Stimulated activated CD8-positive, alpha-beta memory T cell treated with anti-CD3 and anti-CD28 coated beads, Interleukin-4, amount 100 ng/mL, for 48 hours (primary cell): ENCODE data around the gene SPG21.
A peak's percentile ranks its signal among the peaks of the same experiment; 100 is the strongest.
"Not testable (repeated sequence)": the region's sequence is repeated elsewhere in the genome, so short reads cannot be mapped to it uniquely, and the experiment has no call there.

Experiments
- DNase-seq: peaks from one replicate; pipeline ENCODE4 v3.0.0-alpha.2; 2020

SPG21 gene

DNA sequence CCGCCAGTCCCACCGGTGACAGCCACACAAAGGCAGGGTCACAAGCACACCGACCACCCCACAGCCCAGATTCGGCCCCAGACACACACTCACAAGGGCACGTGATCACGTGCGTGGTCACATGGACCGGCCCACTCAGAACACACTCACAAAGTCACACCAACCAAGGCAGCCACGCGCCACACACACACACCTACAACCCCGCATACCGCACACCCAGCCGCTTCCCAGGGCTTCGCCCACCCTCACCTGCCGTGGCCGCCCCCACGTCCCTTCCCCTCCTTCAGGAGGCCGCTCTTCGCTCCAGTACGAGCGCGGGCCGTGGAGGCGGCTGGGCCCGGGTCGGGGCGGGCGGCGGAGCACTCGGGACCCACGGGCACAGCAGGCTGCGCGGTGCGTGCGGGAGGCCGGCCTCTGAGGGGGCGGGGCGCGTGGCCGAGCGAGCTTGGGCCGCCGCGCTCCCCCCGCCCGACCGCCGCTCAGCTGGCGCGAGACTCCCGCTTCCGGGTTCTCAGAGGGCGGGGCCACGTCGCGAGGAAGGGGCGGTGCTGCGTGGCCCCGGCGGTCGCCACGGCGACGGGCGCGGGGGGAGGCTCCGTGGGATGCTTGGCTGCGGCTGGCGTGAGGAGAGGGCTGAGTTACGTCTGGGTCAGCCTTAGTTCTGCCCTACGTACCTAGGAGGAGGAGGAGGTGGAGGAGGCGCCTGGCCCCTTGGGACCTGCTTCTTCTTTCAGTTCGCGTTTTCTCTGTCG lies at the start of gene SPG21:
Gene SPG21, minus strand, starts transcription at position 499 of the 752 bp plus-strand sequence. CDS start 6,345 bp downstream, outside the sequence.
- peak; percentile 94 for DNase-seq

- no peak for DNase-seq
These were observed 49.1 kb upstream of the SPG21 start for GRCh38 chr15:65038836-65039235.

- no peak for DNase-seq
These were observed 48.7 kb upstream of the SPG21 start for GRCh38 chr15:65038428-65038827.

DNA sequence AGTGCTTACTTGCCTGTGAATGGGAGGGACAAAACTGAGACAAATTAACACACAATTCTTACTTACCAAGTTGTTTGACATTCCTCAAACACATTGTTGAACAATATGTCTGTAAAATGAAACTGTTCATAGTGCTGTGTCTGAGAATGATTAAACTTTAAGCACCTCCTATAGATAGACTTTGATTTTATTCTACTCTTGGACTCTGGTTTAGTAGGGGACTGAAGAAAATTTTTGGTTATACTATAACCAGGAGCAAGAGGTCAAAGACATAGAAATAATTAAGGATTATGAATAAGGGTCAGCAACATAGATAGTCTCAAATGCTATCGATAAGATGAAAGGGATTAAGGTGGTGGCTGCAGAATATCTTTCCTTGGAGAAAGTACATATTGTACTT lies 47.6 kb upstream of the SPG21 start:
- no peak for DNase-seq

GRCh38 chr15:65034719-65035118 lies 45.0 kb upstream of the SPG21 start:
- DNase-seq = no peak

- no peak for DNase-seq
These were observed 44.0 kb upstream of the SPG21 start for GRCh38 chr15:65033659-65034269.

GRCh38 chr15:65032801-65033537 lies 43.3 kb upstream of the SPG21 start:
- DNase-seq = peak; percentile 62

GRCh38 chr15:65029736-65030208 lies 40.1 kb upstream of the SPG21 start:
- DNase-seq = no peak

DNA sequence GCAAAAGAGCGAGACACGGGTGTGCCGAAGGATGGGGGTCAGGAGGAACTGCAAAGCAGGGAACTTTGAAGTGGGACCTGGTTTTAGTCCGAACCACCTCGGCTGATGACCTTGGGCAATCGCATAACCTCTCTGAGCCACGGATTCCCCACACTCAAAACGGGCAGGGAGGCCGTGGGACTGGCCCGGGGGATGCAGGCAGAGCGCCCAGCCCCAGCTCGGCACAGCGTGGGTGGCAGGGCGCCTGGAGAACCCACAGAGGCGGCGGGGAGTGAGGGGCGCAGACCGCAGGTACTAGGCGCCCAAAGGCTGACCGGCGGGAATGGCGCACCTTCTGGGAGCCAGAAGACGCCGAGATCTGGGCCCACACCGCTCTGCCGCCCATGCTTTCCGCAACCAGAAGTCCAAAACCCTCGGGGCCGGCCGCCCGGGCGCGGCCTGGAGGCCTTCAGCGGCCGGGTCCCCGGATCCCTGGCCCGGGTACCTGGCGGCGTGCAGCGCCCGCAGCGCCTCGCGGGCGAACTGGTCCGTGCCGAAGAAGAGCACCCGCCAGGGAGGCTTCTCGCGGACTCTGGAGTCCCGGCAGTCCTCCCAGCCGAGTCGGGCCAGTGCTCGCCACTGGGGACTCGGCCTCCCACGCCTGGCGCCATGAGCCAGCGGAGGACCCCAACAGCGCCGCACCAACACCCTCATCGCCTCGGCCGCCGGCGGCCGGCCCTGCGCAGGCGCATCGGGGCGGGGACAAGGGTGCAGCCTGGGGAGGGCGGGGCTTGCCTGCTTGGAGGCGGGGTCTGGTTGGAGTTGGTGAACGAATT lies 39.4 kb upstream of the SPG21 start, which contains the start of gene MTFMT:
Gene MTFMT, minus strand, starts transcription at position 719 of the 815 bp plus-strand sequence. Its CDS starts 26 bp downstream, at position 693.
- DNase-seq = peak; percentile 99

DNA sequence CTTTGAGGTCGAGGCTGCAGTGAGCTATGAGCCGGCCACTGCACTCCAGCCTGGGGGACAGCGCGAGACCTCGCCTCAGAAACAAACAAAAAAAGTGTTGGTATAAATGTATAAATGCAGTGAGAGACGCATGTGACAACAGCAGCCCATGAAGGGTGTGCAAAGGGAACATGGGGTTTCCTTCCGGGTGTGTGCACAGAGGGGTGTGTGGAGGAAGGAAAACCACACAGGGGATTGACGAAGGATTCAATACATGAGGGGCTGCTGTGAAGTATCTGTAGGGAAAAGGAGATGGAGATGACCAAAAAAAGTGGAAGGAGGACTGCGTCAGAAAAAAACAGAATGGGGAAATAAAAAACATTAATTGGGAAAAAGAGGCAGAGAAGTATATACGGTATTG lies 38.6 kb upstream of the SPG21 start:
- DNase-seq = no peak

DNA sequence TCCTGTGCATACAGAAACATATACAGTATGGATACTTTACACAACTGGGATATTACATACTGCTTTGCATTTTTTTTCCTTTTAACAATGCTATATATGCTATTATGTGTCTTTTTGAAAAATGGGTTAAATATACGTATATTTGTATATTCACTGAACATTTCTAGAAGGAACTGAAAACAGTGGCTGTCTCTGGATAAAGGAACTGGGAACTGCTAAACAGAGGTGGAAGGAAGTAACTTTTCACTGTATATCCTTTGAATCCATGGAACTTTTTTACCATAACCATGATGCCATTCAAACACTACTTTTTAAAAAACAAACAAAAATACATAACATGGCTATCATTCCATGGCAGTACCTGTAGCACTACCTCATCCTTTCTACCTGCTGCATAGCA lies 37.9 kb upstream of the SPG21 start:
- no peak for DNase-seq

DNA sequence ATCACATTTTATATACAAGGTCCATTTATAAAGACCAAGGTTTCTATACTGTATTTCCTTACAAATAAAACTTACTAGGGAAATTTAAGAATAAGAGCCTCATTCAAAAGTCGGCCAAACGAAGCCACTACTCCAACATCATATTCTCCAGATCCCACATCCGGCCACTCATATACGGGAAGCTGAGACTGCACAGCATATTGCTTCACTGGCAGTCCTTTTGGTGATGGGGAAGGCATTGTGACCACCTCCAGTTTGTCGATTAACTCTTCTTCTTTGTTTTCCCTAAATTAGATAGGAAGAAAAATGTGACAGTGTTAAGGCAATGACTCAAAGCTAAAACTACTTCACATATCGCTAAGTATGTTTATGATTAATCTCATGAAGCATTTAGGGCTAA lies 37.0 kb upstream of the SPG21 start:
- DNase-seq = no peak

DNA sequence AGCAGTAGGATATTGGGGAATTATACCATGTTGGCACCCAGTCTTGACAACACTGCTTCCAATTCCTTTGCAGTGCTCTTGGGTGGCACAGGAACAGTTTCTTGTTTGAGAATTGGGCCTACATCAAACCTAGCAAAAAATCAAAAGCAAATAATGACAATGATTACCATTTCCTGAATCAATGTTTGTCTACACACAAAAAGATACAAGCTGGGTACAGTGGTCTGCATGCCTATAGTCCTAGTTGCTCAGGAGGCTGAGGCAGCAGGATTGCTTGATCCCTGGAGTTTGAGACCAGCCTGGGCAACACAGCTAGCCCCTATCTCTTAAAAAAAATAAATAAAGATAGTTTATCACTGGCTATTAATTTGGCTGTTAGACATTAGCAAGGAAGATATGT lies 31.8 kb upstream of the SPG21 start:
- no peak for DNase-seq

DNA sequence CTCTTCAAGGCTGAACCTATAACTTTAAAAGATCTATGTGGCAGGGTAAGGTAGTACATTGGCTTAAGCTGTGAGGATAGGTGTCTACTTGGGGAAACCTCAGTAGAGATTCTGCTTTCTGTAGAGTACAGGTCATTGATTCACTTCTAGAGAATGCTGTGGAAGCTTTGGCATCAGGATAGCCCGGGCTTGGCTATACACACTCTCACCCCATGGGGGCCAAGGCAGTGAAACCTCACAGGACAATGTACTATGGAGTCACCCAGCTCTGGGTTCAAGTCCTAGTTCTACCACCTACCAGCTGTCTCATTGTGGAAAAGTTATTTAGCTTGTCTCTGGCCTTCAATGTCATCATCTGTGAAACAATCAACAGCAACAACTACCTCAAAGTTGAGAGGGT lies 30.7 kb upstream of the SPG21 start:
- no peak for DNase-seq

GRCh38 chr15:65011198-65011597 lies 21.5 kb upstream of the SPG21 start:
- not testable (repeated sequence) for DNase-seq

DNA sequence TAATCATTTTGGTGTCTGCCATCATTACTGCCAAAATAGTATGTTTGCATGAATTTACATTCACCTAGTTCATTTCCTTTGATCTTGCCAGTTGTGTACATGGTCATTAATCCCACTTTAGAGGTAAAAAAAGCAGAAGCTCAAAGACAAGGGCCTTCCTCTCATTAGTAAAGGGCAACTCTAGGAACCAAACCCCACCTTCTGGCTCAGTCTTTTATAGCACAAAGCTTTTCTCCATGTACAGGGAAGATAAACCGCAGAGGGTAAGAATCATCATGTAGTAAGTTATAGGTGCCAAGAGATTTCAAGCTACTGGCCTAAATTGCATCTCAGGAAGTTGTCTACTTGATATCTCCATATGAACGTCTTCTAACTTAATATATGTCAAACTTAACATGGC lies 19.3 kb upstream of the SPG21 start:
- no peak for DNase-seq

- no peak for DNase-seq
These were observed 17.2 kb upstream of the SPG21 start for GRCh38 chr15:65006876-65007275.

DNA sequence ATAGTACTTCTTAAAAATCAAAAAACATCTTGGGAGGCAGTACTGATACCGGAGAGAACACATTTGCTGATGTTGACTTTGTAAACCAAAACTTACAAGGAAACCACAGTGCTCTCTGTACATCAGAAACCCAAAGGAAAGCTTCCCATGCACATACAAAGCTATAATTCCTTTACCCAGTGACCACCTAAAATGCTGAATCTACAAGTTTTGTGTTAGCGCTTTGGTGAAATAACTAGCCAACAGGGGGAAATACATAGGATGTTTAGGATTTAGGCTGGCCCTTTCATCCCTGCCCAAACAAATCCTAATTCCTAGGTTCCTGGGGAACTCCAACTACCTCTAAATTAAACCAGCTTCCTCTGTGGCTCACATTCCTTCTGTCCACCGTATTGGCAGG lies 15.3 kb upstream of the SPG21 start:
- no peak for DNase-seq

DNA sequence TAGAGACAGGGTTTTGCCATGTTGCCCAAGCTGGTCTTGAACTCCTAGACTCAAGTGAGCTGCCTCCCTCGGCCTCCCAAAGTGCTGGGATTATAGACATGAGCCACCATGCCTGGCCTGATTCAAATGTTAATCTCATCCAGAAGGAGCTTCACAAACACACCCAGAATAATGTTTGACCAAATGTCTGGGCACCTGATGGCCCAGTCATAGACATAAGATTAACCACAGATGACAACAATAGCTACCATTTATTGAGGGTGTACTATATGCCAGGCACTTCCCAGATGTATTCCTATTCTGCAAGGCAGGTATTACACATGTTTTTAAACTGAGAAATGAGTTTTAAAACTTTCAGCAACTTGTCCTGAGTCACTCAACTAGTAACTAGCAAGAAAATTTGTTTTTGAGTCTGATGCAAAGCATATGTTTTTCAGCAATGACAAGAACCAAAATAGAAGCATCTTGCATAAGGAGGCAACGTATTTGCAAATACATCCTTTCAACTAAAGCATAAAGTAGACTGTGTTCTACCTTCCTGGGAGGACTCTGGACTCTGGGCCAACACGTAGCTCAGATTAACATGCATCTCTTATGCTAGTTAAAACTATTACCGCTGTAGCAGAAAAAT lies 8.1 kb upstream of the SPG21 start:
- DNase-seq = no peak

GRCh38 chr15:64997066-64997465 lies 7.4 kb upstream of the SPG21 start:
- DNase-seq = no peak

- DNase-seq = no peak
These were observed 3.6 kb upstream of the SPG21 start for GRCh38 chr15:64993290-64993689.

GRCh38 chr15:64991536-64992135 lies 1.9 kb upstream of the SPG21 start:
- DNase-seq = no peak
